ENCODE results near the gene MICU1.

GRCh38 chr10:72654720-72655119 lies 28.8 kb upstream of the MICU1 start:
- TF ChIP-seq CTCF (IDR thresholded peaks at IDR 0.05), result no peak
- no peak for TF ChIP-seq POLR2A (IDR thresholded peaks at IDR 0.05)
